ENCODE results near the gene MARK2. TPM values are rescaled to one million over a fixed set of nuclear protein-coding genes. Genes with fewer than 3 reads are reported as not detected.
"Not testable (repeated sequence)": the region's sequence is repeated elsewhere in the genome, so short reads cannot be mapped to it uniquely, and the experiment has no call there.

Gene MARK2
- total and polyA plus RNA-seq, 12 donors: 12.6 to 42.7 (median 37.3) TPM

DNA sequence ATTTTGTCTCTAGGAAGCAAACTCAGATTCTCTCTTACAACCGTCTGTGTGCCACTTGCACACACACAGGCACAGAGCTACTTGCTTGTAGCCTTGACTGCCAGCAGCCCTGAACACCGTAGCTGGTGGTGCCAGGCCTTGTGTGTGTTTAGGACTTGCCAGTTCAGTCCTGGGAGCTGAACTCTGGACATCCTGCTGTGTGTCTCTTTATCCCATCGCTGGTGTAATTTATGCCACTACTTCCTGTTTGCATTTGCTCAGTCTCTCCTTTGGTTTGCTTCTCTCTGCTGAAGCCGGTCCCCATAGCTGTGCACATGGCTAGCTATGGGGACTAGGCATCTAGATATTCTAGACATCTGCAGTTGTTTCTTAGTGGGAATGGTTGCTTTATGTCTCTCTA is 24.0 kb downstream of the MARK2 start:
- H3K4me3 ChIP-seq: no peak overlapping the region
- peak in 1 of 8 donors; percentile 7 for ATAC-seq
- no peak for DNase-seq
- TF ChIP-seq, protein P1, sequence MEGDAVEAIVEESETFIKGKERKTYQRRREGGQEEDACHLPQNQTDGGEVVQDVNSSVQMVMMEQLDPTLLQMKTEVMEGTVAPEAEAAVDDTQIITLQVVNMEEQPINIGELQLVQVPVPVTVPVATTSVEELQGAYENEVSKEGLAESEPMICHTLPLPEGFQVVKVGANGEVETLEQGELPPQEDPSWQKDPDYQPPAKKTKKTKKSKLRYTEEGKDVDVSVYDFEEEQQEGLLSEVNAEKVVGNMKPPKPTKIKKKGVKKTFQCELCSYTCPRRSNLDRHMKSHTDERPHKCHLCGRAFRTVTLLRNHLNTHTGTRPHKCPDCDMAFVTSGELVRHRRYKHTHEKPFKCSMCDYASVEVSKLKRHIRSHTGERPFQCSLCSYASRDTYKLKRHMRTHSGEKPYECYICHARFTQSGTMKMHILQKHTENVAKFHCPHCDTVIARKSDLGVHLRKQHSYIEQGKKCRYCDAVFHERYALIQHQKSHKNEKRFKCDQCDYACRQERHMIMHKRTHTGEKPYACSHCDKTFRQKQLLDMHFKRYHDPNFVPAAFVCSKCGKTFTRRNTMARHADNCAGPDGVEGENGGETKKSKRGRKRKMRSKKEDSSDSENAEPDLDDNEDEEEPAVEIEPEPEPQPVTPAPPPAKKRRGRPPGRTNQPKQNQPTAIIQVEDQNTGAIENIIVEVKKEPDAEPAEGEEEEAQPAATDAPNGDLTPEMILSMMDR (IDR thresholded peaks at IDR 0.05): no peak
- H3K9me3 ChIP-seq: no peaks in the 10 kb centered on the region
- intact Hi-C loops (cut with DNase I): no loop called here
- peaks cover 0 to 62% (median 4%) of the 10 kb centered on the region in 9 donors for H3K36me3 ChIP-seq
- H3K27ac ChIP-seq: peak overlapping the region in 1 of 10 donors; percentile 58
- WGBS, 2 donors: 58 to 65% methylated on average over 4 of the region's 4 CpGs
- peaks cover 10 to 68% (median 42%) of the 10 kb centered on the region in 9 donors for H3K4me1 ChIP-seq
- H3K27me3 ChIP-seq: no peaks in the 10 kb centered on the region

DNA sequence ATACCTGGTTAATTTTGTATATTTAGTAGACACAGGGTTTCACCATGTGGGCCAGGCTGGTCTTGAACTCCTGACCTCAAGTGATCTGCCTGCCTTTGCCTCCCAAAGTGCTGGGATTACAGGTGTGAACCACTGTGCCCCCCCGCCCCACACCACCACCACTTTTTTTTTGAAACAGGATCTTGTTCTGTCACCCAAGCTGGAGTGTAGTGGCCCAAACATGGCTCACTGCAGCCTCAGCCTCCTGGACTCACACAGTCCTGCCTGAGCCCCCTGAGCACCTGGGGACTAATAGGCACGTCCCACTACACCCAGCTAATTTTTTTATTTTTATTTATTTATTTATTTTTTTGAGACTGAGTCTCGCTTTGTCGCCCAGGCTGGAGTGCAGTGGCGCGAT is 24.7 kb downstream of the MARK2 start:
- 97 to 98% methylated on average over 6 of the region's 6 CpGs for WGBS, 2 donors
- H3K4me3 ChIP-seq; intact Hi-C loops (cut with DNase I); DNase-seq; H3K27ac ChIP-seq; H3K27me3 ChIP-seq; H3K9me3 ChIP-seq; ATAC-seq: not testable (repeated sequence)
- Histone ChIP-seq H3K4me1 (peaks cover 17 to 68% (median 42%) of the 10 kb centered on the region in 9 donors), H3K36me3 (peaks cover 0 to 62% (median 4%) of the 10 kb centered on the region in 9 donors)

DNA sequence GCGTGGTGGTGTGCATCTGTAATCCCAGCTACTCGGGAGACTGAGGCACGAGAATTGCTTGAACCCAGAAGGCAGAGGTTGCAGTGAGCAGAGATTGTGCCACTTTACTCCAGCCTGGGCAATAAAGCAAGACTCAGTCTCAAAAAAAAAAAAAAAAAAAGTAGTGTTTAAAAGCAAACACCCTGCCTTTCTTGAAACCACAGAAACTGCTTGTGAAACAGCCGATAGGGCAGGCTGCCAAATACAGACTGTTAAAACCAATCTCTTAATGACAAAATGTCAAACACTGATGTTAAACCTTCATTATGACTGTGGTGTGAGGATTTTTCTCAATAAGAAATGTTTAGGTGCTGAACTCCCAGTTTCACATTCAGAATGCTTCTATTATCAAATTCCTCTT is 27.3 kb downstream of the MARK2 start:
- no peak for DNase-seq
- no peak for ATAC-seq
- H3K4me1 ChIP-seq: peaks cover 32 to 83% (median 57%) of the 10 kb centered on the region in 9 donors
- intact Hi-C loops (cut with DNase I): no loop called here
- H3K36me3 ChIP-seq: peaks cover 0 to 50% (median 4%) of the 10 kb centered on the region in 9 donors
- WGBS, 2 donors: 61 to 78% methylated on average over 4 of the region's 4 CpGs
- peak overlapping the region in 2 of 10 donors; percentile 19 to 48 for H3K27ac ChIP-seq
- TF ChIP-seq, protein P1 (IDR thresholded peaks at IDR 0.05): no peak
- H3K27me3 ChIP-seq: no peaks in the 10 kb centered on the region
- no peaks in the 10 kb centered on the region for H3K9me3 ChIP-seq
- no peak overlapping the region for H3K4me3 ChIP-seq

DNA sequence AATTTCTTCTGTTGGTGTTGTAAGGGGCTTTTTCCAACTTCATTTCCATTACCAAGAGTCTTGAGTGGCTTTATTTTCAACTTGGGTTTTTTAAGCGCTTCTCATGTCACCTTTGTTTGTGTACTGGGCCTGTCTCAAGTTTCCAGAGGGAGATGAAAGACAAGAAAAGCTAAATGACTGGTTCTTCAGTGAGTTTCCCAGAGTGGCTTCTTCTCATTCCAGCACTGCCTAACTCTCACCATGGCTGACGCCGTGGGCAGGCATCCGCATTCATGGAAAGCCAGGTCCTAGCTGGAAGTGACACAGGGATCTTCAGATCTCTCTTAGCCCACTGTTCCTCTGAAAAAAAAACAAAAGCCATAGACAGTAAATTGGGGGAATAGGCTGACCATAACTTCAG is 28.6 kb downstream of the MARK2 start:
- TF ChIP-seq, protein P1 (IDR thresholded peaks at IDR 0.05): no peak
- Histone ChIP-seq H3K27me3 (no peaks in the 10 kb centered on the region), H3K4me3 (no peak overlapping the region), H3K9me3 (no peaks in the 10 kb centered on the region), H3K36me3 (peaks cover 0 to 37% (median 4%) of the 10 kb centered on the region in 9 donors), H3K27ac (peak overlapping the region in 2 of 10 donors; percentile 2 to 48), H3K4me1 (peaks cover 35 to 89% (median 67%) of the 10 kb centered on the region in 9 donors)
- ATAC-seq (no peak), DNase-seq (no peak)
- 94 to 97% methylated on average over 4 of the region's 4 CpGs for WGBS, 2 donors
- intact Hi-C loops (cut with DNase I): no loop called here

DNA sequence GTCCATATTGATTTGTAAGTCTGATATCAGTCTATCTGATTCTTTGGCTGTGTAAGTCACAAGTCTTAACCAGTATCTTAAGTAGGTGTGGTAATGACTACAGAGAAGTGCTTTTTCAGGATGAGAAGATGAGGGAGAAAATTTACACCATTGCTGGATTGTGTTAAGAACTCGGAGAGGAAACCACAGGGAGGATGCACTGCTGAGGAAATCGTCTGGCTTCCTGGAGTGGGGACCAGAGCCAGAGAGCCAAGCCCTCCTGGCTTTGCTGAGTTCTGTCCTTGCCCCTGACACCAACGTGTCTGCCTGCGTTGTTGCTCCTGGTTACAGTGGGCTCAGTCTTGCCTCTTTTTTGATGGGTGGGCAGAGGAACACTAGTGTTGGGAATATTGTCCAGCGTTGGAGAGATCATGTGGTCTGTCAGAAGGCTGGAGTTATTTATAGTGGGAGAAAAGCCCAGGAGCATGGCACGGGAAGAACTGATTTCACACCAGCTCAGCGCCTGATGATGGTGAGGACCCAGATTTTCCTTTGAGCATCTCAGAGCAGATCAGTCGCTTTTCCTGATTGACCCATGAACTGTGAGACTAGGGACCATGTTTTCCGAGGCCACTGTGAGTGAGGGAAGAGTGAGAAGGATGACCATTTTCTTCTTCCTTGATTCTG is 29.6 kb downstream of the MARK2 start:
- DNase-seq (no peak), ATAC-seq (no peak)
- Histone ChIP-seq H3K4me1 (peaks cover 41 to 89% (median 77%) of the 10 kb centered on the region in 9 donors), H3K9me3 (no peaks in the 10 kb centered on the region), H3K27me3 (no peaks in the 10 kb centered on the region), H3K4me3 (no peak overlapping the region), H3K27ac (peak overlapping the region in 4 of 10 donors; percentile 2 to 56 (median 47)), H3K36me3 (peaks cover 0 to 28% (median 0%) of the 10 kb centered on the region in 9 donors)
- TF ChIP-seq, protein P1 (IDR thresholded peaks at IDR 0.05): no peak
- intact Hi-C loops (cut with DNase I): no loop called here
- 26 to 32% methylated on average over 9 of the region's 9 CpGs for WGBS, 2 donors

All from heart right ventricle (tissue), 16 donors.